Stimulated activated CD8-positive, alpha-beta memory T cell treated with anti-CD3 and anti-CD28 coated beads, Interleukin-4, amount 100 ng/mL, for 48 hours (primary cell): ENCODE results near the gene SECTM1.
"Not testable (repeated sequence)": the region's sequence is repeated elsewhere in the genome, so short reads cannot be mapped to it uniquely, and the experiment has no call there.

Experiments used
- DNase-seq: peaks from one replicate; pipeline ENCODE4 v3.0.0-alpha.2; 2020

Gene SECTM1

GRCh38 chr17:82367724-82368524 is 34.4 kb upstream of the SECTM1 start:
- DNase-seq, result no peak

GRCh38 chr17:82366749-82367148 is 33.2 kb upstream of the SECTM1 start:
- DNase-seq, result no peak

GRCh38 chr17:82365606-82366295 is 32.2 kb upstream of the SECTM1 start:
- no peak for DNase-seq

- no peak for DNase-seq
Measured at GRCh38 chr17:82361885-82362633, 28.5 kb upstream of the SECTM1 start.

GRCh38 chr17:82359451-82360074 is 26.0 kb upstream of the SECTM1 start:
- not testable (repeated sequence) for DNase-seq

GRCh38 chr17:82358465-82359350 is 25.1 kb upstream of the SECTM1 start, which contains the start of gene TEX19:
TEX19 (plus strand) TSS chr17:82359247; CDS start chr17:82362151, 2,904 bp downstream.
- DNase-seq, result no peak

- DNase-seq, result no peak
Measured at GRCh38 chr17:82357394-82357793, 23.8 kb upstream of the SECTM1 start.

GRCh38 chr17:82356845-82357355 is 23.3 kb upstream of the SECTM1 start:
- DNase-seq, result no peak

GRCh38 chr17:82355770-82356427 is 22.3 kb upstream of the SECTM1 start:
- no peak for DNase-seq

- no peak for DNase-seq
Measured at GRCh38 chr17:82354804-82355308, 21.3 kb upstream of the SECTM1 start.

GRCh38 chr17:82353484-82353883 is 19.9 kb upstream of the SECTM1 start:
- DNase-seq, result no peak

GRCh38 chr17:82351713-82352488 is 18.3 kb upstream of the SECTM1 start:
- peak; percentile 90 for DNase-seq

- no peak for DNase-seq
Measured at GRCh38 chr17:82351254-82351712, 17.7 kb upstream of the SECTM1 start.

- DNase-seq, result peak; percentile 75
Measured at GRCh38 chr17:82350182-82351030, 16.8 kb upstream of the SECTM1 start.

GRCh38 chr17:82349287-82349701 is 15.7 kb upstream of the SECTM1 start:
- DNase-seq, result no peak

GRCh38 chr17:82348866-82349265 is 15.3 kb upstream of the SECTM1 start:
- no peak for DNase-seq

- DNase-seq, result no peak
Measured at GRCh38 chr17:82348434-82348833, 14.9 kb upstream of the SECTM1 start.

GRCh38 chr17:82347994-82348393 is 14.4 kb upstream of the SECTM1 start:
- DNase-seq, result not testable (repeated sequence)
